ENCODE measurements around the gene REL.
A peak's percentile ranks its signal among the peaks of the same experiment; 100 is the strongest.
"Not testable (repeated sequence)": the region's sequence is repeated elsewhere in the genome, so short reads cannot be mapped to it uniquely, and the experiment has no call there.

REL gene

DNA sequence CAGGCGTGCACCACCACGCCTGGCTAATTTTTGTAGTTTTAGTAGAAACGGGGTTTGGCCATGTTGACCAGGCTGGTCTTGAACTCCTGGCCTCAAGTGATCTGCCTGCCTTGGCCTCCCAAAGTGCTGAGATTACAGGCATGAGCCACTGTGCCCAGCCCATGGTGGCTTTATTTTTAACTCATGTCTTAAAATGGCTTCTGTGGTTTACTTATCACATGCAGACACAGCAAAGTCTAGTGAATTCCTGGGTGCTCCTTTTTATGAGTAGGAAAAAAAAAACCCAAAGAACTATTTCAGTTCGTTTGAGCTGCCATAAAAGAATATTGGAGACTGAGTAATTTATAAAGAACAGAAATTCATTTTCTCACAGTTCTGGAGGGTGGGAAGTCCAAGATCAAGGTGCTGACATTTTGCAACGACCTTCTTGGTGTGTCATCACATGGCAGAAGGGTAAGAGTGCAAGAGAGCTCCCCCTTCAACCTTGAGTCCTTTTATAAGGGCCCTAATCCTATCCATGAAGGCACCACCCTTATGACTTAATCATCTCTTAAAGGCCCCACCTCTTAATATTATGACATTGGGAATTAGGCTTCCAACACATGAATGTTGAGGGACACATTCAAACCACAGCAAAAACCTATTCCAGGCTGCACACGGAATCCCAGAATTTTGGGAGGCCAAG, 12.6 kb upstream of the REL start:
- no peak for ATAC-seq

DNA sequence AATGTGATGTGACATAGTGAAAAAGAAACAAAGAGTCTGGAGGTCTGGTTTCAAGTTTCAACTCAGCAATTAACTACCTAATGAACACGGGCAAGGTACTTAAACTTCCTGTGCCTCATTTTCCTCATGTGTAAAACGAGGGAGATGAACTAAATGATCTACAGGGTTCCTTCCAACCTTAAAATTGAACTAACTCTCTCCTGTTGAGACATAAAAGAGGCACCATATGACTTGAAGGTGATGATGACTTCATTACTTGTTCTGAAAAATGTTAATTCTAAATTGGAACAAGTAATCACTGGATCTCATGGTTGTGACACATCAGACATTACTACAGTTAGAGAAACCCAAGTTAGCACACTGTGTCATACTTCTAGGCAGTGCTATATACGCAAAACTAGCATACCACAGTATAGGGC, 8.9 kb upstream of the REL start:
- peak; percentile 96 to 98 for ATAC-seq

DNA sequence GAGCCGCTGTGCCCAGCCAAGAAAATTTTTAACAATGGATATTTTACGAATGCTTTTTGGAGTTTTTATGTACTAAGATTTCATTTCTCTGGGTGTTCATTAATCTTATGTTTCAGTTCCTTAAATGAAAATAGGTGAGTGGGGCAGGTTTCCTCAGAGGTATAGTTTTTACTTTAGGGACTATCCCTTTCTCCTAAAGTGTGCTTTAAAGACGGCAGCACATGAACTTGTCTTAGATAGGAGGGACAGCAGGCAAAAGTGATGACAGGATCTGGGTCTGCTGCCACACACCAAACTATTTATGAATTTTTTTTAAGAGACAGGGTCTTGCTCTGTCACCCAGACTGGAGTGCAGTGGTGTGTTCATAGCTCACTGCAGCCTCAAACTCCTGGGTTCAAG, 8.0 kb upstream of the REL start:
- peak; percentile 5 to 22 for ATAC-seq

DNA sequence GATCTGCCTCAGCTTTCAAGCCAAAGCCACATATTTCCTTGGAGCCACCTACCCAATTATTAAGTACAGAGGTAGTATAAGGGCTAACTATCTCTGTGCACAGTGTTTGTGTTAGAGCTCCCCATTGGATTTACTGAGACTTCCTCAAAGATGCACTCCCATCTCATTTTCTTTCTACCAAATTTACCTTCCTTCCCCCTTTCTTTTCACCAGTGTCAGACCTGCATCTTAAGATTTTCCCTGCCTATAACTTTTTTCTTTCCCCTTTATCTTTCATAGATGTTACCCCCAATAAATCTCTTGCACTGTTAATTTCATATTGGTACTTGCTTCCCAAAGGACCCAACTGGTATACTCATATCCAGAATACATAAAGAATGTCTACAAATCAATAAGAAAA, 5.9 kb upstream of the REL start:
- ATAC-seq: no peak

DNA sequence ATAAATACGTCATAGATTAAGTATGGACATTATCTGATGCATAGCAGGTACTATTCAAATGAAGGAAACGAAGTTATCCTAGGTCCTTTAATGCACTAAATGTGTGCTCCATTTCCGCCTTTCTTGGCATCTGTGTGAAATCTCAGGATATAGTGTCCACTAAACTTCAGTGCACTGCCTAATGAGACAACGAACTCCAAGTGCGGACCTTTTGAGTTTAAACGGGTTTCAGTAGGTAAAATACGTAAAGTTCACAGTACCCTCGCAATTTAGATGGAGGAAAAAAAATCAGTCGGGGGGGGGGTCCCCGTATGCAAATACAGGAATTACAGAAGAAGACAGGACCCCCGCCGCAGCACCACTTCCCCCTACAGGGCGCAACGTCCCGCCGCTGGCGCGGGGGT, 729 bp upstream of the REL start:
- no peak for ATAC-seq

DNA sequence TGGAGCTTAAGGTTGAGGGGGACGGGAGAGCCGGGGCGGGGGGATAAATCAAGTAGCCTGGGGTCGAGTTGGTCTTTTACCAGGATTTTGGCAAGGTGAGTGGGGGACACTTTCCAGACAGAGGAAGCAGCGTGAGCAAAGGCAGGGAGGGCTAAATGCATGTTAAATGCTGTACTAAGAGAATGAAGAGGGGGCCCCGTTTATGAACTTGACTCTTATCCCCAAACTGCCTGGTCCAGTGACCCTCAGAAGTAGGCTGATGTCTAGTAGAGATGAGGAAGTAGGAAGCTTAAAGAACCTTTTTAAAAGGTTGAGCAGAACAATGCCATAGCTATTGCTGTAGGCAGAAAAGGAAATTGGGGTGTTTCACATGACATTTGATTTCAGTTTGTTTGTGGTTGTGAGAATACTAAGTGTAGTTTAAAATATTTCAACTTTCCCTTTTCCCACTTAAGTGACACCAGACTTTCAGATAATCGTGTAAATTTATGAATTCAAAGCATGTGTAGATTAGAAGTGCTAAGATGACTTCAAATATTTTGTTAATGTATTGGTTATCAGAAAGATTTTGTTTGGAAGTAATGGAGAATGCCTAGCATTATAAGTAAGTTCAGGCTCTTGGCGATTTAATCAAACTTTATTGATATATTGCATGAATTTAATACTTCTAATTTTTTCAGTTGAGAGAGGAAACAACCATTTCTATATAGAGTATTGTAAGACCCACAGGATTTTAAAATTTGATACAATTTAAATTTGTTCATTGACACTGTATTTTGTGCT, 1.8 kb downstream of the REL start:
- no peak for ATAC-seq

DNA sequence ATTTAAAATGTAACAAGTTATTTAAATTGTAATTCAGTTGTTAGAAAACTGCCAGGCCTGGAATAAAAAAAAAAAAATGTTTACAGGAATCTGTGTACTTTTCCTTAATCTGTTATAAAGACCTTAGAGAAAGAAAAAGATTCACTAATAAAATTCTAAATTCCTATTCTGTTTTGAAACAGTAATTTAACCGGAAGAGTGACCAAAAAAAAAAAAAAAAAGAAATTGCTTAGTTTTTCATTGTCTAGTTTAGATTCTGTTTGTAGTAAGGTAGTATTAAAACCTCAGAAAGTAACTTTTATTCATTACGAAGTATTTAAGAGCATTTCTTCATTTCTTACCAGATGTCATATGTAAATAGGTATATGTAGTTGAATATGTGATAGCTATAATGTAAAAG, 2.5 kb downstream of the REL start:
- no peak for ATAC-seq

DNA sequence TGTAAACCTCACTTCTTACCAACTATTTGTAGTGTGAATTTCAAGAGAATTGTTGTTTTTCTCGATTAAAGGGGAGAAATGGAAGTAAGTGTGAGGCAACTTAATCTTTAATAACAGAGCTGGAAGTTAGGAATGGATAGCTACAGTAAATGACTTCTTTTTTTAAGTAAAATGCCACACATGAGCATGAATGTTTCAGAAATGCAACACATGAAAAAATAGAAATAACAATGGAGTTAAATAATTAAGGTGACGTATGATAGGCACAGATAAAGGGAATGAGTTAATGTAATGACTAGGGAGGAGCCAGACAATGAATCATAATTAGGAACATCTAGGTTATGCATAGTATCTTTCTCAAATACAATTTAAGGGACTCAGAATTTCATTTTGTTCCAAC, 3.4 kb downstream of the REL start:
- no peak for ATAC-seq

DNA sequence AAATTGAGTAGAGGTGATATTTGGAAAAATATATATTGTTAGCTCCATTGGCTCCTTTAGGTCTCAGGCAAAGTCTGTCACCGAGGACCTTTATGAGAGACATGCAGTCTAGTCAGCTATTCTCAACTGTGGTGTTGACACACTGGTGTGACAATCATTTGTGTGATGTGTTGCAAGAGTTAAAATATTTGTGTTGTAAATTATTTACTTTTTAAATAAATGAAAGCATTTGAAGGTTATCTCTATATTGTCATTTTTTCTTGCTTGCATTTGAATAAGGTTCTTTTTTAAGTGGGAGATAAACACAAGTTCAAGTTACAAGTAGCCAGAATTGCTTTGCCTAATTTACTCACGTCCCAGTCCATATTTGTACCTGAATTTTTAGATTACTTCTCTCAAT, 4.3 kb downstream of the REL start:
- no peak for ATAC-seq

DNA sequence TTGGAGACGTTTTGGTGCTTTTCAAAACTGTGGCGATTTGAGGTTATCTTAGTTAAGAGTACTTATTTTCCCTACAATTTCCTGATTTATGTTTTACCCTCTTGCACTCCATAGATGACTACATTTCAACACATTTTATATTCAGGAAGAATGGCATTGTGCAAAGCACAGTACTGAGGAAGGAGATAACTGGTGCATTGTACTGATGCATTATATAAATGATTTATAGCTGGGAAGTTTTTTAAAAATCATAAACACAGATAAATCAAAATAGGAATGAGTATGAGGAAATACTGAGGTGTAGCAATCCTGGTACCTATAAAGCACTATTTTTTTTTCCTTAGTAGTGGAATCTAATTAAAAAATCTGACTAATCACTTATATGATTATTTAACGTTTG, 5.6 kb downstream of the REL start:
- no peak for ATAC-seq

DNA sequence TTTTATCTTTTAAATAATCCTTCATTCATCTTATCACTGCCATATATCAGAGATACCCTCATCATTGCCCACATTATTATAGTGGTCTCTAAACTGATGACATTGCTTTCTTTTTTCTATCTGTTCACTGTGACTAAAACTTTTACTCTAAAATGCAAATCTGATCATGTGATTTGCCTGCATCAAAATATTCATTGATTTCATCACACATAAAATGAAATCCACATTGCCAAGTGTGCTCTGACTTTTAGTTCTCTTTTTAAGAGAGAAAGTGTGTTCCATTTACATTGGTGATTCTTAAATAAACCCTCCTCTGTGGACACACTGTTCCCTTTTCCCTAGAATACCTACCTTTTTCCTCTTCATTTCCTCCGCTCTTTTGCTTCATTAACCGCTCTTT, 7.5 kb downstream of the REL start:
- ATAC-seq: peak in 1 of 2 donors; percentile 36

DNA sequence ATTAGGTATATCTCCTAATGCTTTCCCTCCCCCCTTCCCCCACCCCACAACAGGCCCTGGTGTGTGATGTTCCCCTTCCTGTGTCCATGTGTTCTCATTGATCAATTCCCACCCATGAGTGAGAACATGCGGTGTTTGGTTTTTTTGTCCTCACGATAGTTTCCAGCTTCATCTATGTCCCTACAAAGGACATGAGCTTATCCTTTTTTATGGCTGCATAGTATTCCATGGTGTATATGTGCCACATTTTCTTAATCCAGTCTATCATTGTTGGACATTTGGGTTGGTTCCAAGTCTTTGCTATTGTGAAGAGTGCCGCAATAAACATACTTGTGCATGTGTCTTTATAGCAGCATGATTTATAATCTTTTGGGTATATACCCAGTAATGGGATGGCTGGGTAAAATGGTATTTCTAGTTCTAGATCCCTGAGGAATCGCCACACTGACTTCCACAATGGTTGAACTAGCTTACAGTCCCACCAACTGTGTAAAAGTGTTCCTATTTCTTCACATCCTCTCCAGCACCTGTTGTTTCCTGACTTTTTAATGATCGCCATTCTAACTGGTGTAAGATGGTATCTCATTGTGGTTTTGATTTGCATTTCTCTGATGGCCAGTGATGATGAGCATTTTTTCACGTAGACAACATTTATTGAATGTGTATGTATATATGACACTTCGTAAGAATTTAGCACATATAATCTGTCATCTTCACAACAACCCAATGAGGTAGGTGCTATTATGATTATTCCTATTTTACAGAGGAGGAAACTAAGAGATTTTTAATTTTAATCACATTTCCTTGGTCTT, 8.4 kb downstream of the REL start:
- ATAC-seq: not testable (repeated sequence)

DNA sequence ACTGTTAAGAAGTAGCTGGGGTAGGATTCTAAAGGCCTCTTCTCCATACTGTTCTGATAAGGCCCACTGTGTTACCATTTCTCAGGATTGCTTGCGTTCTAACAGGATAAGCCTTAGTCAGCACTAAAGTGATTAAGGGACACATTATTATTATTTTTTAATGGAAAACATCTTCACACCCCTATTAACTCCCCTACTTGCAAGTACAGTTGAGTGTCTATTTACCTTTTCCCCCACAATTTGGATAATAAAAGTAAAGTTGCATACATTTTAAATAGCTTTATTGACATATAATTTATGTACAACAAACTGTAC, 9.0 kb downstream of the REL start:
- no peak for ATAC-seq

DNA sequence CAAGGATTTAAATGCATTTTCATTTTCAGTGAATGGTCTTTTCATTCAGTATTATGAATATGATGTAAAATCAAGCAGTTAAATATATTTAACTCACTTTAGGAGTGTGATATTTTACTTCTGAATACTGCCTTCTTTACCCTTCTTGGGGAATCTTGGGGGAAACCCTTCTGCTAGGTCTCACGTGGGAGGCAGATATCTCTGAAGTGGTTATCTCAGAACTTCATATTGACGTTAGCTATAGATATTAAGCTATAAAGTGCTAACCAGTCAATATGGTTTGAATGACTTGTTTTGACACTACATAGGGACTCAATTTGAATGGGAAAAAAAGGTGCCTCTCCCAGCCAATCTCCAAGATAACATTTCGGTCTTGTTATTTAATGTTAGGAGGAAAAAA, 9.8 kb downstream of the REL start:
- ATAC-seq: peak in 1 of 2 donors; percentile 79

DNA sequence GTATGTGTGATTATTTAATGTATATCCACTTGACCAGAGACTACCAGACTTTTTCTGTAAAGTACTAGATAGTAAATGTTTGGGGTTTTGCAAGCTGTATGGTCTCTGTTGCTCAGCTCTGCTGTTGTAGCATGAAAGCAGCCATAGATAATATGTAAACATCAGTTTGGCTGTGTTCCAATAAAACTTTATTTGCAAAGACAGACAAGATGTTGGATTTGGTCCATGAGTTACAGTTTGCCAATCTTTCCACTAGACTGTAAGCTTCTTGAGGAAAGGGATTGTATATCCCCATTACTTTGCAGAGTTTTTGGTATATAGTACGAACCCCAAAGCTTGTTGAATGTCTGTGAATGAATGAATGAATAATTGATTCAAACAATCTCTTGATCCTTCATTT, 17.2 kb downstream of the REL start:
- ATAC-seq: no peak

DNA sequence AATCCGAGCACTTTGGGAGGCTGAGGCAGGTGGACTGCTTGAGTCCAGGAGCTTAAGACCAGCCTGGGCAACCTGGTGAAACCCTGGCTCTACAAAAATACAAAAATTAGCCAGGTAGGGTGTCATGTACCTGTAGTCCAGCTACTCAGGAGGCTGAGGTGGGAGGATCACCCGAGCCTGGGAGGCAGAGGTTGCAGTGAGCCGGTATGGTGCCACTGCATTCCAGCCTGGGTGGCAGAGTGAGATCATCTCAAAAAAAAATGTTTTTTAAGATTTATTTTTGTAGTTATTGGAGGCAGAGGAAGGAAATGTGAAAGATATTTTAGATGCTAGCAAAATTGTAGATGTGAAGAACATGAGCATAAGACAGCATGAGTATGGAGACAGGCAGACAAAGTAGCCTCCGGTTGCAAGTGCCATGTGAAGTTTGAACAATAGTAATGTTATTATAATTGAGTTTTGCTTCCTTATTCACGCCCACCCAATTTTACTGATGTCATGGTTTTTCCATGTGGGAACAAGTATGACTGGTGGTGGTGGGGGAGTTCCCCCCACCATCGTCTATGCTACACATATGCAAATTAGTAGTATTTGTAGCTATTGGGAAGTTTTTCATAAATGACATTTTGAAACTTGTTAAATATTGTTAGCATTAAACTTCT, 18.0 kb downstream of the REL start:
- peak; percentile 79 to 91 for ATAC-seq

DNA sequence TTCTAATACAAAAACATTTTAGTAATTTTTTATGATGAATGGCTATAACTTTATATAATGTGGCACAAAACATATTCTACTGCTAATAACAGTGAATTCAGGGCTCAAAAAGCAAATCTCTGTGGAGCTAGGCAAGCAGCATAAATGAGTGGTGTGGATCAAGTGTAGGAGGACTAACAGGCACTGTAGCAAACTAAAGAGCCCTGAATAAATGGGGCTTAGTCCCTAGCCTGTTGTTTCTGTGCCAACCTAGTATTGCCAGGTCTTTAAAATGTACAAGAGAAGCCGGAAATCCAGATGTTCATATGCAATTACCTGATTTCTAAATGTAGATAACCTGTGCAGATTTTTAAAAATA, 18.5 kb downstream of the REL start:
- ATAC-seq: peak; percentile 44 to 60

DNA sequence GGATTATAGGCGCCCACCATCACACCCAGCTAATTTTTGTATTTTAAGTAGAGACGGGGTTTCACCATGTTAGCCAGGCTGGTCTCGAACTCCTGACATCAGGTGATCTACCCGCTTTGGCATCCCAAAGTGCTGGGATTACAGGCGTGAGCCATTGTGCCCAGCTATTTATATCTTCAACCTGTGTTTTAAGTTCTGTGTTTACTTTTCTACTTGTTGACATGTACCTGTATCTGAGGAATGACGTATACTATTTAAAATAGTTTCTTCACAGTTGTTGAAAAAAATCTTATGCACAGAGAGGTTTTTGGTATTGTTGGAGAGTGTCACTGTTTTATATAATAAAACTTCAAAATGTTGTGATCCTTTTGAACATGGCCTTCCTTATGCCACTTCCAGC, 19.9 kb downstream of the REL start:
- ATAC-seq: not testable (repeated sequence)

DNA sequence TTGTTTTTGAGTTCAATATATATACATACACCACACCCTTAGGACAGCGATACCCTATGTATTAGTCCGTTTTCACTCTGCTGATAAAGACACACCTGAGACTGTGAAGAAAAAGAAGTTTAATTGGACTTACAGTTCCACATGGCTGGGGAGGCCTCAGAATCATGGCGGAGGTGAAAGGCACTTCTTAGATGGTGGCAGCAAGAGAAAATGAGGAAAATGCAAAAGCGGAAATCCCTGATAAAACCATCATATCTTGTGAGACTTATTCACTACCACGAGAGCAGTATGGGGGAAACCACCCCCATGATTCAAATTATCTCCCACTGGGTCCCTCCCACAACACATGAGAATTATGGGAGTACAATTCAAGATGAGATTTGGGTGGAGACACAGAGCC, 24.5 kb downstream of the REL start:
- not testable (repeated sequence) for ATAC-seq

DNA sequence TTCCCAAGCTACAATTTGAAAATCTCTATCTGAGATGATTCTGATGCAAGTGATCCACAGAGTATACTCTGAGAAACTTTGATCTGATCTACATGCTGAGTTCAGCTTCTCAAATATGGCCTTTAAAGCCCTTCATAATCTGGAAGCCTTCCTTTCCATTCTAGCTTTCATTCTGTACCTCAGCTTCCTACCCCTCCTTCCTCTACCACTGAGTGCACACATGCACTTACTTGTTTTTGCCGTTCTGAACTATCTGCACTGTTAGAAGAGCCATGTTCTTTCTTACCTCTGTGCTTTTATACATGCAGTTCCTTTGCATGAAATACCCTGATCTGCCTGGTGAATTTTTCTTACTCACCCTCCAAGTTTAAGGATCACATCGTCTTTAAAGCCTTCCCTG, 25.0 kb downstream of the REL start:
- ATAC-seq: no peak

DNA sequence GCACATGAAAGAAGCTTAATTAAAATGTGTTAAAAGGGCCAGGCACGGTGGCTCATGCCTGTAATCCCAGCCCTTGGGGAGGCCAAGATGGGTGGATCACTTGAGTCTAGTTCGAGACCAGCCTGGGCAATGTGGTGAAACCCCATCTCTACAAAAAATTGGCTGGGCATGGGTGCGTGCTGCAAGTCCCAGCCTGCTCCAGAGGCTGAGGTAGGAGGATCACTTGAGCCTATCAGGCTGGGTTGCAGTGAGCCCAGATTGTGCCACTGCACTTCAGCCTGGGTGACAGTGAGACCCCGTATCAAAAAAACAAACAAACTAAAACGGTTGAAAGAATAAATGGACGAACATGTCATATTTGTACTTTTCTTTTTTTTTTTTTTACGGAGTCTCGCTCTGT, 26.0 kb downstream of the REL start:
- ATAC-seq: no peak

DNA sequence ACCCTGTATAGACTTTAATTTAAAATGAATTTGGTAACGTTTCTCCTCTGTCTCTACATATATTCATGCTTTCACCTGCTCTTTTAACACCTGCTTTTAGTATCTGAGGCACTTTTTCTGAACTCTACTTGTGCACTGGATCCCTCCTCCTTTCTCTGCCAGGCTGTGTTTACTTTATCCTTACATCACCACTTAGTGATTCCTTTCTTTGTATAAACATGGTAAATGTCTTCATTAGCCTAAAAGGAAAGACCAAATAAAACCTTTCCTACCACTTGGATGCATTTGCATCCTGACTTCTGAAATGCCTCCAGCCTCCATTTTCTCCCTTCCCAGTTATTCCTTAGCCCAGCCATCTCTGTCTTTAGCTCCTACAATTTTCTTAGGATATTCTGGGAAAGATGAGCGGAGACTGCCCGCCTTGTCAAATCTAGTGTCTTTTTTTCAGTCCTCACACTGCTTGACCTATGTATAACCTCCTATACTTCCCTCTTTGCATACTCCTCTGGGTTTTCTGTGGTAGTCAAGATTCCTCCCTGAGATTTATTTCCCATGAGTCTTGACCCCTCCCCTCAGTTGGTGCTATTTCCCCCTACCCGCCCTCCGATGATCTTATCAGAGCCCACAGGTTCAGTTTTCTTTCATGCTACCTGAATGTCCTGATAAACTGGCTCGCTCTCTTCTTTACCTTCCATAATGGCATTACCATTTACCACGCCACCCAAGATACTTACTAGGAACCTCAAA, 44.8 kb downstream of the REL start:
- ATAC-seq: no peak
